Measurements from ENCODE around the gene C1QTNF5.

DNA sequence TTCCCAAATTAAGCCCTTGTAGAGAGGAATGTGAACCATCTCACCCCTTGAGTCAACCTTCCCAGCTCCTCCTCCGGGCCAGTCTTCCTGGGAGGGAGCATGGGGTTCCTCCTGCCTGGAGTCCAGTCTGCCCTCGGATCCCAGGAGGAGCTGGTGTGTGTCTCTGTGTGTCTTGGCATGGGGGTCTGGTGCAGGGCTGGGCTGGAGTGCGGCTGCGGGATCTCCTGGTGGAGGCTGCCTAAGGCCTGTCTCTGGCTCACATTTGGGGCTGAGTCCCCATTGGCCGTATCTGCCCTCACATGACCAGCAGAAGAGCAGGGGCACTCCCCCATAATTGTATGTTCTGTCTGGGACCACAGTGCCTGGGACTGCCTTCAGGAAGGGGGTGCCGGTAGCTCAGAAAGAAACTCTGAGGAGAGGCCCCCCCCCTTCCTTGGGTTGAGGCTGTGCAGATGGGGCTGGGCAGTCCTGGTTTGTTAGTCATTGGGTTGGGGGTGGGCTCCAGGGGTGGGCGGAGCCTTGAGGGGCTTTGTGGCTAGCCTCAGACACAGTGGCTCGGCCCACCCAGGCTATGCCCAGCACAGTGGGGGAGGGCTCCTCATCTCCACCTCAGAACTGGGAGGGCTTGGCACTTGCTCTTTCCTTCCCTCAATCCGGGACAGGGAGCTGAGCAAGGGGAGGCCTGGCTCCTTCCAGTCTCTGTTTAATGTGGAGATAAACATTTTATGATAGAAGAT lies 2.9 kb downstream of the C1QTNF5 start:
- no peak for TF ChIP-seq EZH2 (IDR thresholded peaks at IDR 0.05; ENCODE audit: borderline replicate concordance)
- TF ChIP-seq, protein P1, sequence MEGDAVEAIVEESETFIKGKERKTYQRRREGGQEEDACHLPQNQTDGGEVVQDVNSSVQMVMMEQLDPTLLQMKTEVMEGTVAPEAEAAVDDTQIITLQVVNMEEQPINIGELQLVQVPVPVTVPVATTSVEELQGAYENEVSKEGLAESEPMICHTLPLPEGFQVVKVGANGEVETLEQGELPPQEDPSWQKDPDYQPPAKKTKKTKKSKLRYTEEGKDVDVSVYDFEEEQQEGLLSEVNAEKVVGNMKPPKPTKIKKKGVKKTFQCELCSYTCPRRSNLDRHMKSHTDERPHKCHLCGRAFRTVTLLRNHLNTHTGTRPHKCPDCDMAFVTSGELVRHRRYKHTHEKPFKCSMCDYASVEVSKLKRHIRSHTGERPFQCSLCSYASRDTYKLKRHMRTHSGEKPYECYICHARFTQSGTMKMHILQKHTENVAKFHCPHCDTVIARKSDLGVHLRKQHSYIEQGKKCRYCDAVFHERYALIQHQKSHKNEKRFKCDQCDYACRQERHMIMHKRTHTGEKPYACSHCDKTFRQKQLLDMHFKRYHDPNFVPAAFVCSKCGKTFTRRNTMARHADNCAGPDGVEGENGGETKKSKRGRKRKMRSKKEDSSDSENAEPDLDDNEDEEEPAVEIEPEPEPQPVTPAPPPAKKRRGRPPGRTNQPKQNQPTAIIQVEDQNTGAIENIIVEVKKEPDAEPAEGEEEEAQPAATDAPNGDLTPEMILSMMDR (IDR thresholded peaks at IDR 0.05; ENCODE audit: poor library complexity), result no peak

Measured in hepatocyte (in vitro differentiated cells).